A673 (cell line): ENCODE measurements around the gene CLIC6.

ENCODE experiments used
- CTCF ChIP-seq: fragments of 300-800, 200-600 bp; sonication (generic); conservative IDR thresholded peaks from 2 replicates; pipeline ENCODE4 v1.5.1; 2017; ENCODE audit warnings: low read depth, mild to moderate bottlenecking, antibody characterized with exemption, low read length, moderate library complexity, mixed read lengths
- EZH2 ChIP-seq: fragments of 200-600 bp; sonication (generic); IDR thresholded peaks from 2 replicates; pipeline ENCODE4 v1.6.1; 2017; ENCODE audit warnings: borderline replicate concordance, low read depth, mild to moderate bottlenecking, mixed read lengths, antibody characterized with exemption, low read length; ENCODE audit not compliant: poor library complexity, severe bottlenecking

DNA sequence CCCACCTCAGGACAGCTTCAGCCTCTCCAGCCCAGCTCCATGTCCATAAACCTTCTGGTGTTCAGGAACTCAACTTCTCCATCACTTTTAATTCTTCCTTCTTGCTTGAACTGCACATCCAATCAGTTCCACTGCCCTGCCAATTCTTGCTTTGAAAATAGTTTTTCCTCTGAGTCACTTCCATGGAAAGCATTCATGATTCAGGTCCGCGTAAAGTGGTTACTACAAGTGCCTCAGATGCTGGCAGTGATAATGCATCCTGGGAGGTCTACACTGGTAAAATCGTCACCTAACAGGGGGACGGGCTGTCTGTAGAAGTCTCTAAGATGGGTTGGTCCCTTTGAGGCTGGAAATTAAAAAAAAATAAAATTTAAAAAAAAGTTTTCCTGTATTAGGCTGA is 27.9 kb upstream of the CLIC6 start:
- TF ChIP-seq EZH2, result no peak
- TF ChIP-seq CTCF, result no peak
